Measurements from ENCODE around the gene MAN1C1. TPM values are rescaled to one million over a fixed set of nuclear protein-coding genes. Genes with fewer than 3 reads are reported as not detected.

MAN1C1 gene
- total RNA-seq, 1 experiment from 2014 or later, result 1.5 TPM

DNA sequence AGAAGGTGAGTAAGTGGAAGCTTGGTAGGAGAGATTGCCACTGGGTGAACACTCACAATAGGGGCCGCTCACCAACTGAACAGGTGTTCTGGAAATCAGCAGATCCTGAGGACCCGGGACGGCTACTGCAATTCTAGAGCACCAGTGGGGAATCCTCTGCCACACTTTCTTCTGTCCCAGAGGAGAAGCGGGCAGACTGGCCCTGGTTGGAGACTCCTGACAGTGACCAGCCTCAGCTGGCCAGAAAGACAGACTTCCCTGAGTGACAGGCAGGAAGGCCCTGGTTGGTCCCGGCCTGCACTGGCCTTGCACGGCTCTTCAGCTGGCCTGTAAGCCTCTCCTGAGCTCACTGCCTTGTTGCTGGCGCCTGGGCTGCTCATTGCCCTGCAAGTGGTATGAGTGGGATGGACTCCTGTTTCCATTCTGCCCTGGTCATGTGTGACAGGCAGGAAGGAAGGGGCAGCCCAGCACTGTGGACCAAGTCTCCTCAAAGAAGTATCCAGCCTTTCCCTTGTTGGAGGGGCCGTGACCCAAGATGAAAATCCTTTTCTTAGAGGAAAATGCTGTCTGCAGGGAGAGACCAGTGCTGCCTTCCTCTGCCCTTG is 34.5 kb downstream of the MAN1C1 start:
- Histone ChIP-seq H3K27me3 (ENCODE audit: control insufficient read depth, insufficient read depth, low read length) (no peaks in the 10 kb centered on the region; the same call in 1 of the 2 replicates), H3K4me1 (ENCODE audit: control insufficient read depth, insufficient read depth, low read length) (no peaks in the 10 kb centered on the region), H3K4me3 (ENCODE audit: low read depth in 2 of 2, low read length in 2 of 2) (no peak overlapping the region), H3K9me3 (ENCODE audit: control insufficient read depth, insufficient read depth, low read depth, low read length) (no peaks in the 10 kb centered on the region), H3K36me3 (ENCODE audit: control insufficient read depth, insufficient read depth, low read length) (no peaks in the 10 kb centered on the region), H3K27ac (ENCODE audit: low read length) (no peak overlapping the region)
- in situ Hi-C loops (cut with HindIII; ENCODE audit: low pct_unique_long_range_greater_than_20kb, low sequenced_read_pairs), result no loop called here
- no peak for DNase-seq (ENCODE audit: low read depth, low spot score)
- ATAC-seq, result no peak
- TF ChIP-seq, protein P1, sequence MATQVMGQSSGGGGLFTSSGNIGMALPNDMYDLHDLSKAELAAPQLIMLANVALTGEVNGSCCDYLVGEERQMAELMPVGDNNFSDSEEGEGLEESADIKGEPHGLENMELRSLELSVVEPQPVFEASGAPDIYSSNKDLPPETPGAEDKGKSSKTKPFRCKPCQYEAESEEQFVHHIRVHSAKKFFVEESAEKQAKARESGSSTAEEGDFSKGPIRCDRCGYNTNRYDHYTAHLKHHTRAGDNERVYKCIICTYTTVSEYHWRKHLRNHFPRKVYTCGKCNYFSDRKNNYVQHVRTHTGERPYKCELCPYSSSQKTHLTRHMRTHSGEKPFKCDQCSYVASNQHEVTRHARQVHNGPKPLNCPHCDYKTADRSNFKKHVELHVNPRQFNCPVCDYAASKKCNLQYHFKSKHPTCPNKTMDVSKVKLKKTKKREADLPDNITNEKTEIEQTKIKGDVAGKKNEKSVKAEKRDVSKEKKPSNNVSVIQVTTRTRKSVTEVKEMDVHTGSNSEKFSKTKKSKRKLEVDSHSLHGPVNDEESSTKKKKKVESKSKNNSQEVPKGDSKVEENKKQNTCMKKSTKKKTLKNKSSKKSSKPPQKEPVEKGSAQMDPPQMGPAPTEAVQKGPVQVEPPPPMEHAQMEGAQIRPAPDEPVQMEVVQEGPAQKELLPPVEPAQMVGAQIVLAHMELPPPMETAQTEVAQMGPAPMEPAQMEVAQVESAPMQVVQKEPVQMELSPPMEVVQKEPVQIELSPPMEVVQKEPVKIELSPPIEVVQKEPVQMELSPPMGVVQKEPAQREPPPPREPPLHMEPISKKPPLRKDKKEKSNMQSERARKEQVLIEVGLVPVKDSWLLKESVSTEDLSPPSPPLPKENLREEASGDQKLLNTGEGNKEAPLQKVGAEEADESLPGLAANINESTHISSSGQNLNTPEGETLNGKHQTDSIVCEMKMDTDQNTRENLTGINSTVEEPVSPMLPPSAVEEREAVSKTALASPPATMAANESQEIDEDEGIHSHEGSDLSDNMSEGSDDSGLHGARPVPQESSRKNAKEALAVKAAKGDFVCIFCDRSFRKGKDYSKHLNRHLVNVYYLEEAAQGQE (IDR thresholded peaks at IDR 0.05; ENCODE audit: insufficient read depth in 1 of 2, low read depth in 2 of 2, low read length in 1 of 2), result no peak
- TF ChIP-seq, protein P2, sequence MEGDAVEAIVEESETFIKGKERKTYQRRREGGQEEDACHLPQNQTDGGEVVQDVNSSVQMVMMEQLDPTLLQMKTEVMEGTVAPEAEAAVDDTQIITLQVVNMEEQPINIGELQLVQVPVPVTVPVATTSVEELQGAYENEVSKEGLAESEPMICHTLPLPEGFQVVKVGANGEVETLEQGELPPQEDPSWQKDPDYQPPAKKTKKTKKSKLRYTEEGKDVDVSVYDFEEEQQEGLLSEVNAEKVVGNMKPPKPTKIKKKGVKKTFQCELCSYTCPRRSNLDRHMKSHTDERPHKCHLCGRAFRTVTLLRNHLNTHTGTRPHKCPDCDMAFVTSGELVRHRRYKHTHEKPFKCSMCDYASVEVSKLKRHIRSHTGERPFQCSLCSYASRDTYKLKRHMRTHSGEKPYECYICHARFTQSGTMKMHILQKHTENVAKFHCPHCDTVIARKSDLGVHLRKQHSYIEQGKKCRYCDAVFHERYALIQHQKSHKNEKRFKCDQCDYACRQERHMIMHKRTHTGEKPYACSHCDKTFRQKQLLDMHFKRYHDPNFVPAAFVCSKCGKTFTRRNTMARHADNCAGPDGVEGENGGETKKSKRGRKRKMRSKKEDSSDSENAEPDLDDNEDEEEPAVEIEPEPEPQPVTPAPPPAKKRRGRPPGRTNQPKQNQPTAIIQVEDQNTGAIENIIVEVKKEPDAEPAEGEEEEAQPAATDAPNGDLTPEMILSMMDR (IDR thresholded peaks at IDR 0.05), result no peak
- TF ChIP-seq TCF7L2 (IDR thresholded peaks at IDR 0.05; ENCODE audit: low read depth, low read length), result no peak
- TF ChIP-seq SIN3A (IDR thresholded peaks at IDR 0.05; ENCODE audit: borderline replicate concordance, insufficient read depth, low read depth, low read length), result no peak
- no peak for TF ChIP-seq POLR2AphosphoS5 (IDR thresholded peaks at IDR 0.05; ENCODE audit: low read depth, low read length)
- ChIA-PET POLR2A (no interaction called here), CTCF (interaction anchor here (0.6 to 0.7 kb wide), 2 partner anchors 211 to 1260 kb away, joined by 3 read pairs; no protein-coding TSS in a partner anchor)
- intact Hi-C loops (cut with micrococcal nuclease; ENCODE audit: unreplicated experiment), result no loop called here
- no TSS peak for BruUV-seq (replicated peaks)

DNA sequence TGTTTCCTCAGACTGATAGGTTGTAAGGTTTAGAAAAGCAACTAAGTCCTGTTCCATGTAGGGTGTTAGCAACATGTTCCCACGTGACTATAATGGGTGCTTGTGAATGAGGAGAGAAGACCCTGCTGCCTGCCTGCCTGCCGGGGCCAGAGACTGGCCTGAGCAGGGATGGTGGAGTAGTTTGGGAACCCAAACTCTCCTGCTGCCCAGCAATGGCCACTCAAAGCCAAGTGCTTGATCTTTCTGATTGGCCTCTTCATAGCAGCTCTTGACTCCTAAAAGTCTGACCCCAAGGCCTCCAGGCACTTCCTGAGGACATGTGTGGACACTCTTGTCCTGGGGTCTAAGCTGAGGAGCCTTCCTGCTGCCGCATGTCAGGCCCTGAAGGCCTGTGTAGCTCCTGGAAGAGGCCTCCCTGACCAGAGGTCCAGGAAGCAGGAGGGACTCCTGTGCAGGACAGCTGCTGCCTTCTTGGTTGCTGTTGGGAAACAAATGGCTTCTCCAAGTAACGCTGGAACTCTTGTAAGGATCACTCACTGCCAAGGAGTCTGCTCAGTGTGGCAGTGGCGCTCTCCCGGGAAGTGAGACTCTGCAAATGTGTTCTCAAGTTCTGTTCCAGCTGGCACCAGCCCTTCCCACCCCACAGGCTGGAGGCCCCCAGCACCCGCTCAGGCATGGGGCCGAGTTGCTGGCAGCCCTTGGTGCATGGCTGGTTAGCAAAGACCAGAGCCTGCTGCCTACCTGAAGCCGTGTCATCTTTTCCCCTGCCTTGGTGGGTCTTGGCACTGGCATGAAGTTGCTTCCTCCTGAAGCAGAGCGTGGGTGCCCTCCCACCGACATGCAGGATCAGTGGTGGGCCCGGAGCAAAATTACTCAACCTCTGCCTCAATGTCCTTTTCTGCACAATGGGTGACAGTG is 35.5 kb downstream of the MAN1C1 start:
- no peaks in the 10 kb centered on the region for H3K4me1 ChIP-seq (ENCODE audit: control insufficient read depth, insufficient read depth, low read length)
- H3K36me3 ChIP-seq (ENCODE audit: control insufficient read depth, insufficient read depth, low read length), result no peaks in the 10 kb centered on the region
- ATAC-seq, result no peak
- TF ChIP-seq TCF7L2 (IDR thresholded peaks at IDR 0.05; ENCODE audit: low read depth, low read length), result no peak
- TF ChIP-seq, protein P1 (IDR thresholded peaks at IDR 0.05; ENCODE audit: insufficient read depth in 1 of 2, low read depth in 2 of 2, low read length in 1 of 2), result no peak
- no peak for TF ChIP-seq SIN3A (IDR thresholded peaks at IDR 0.05; ENCODE audit: borderline replicate concordance, insufficient read depth, low read depth, low read length)
- TF ChIP-seq, protein P2 (IDR thresholded peaks at IDR 0.05), result no peak
- no peak for TF ChIP-seq POLR2AphosphoS5 (IDR thresholded peaks at IDR 0.05; ENCODE audit: low read depth, low read length)
- ChIA-PET CTCF (no interaction called here), POLR2A (no interaction called here)
- in situ Hi-C loops (cut with HindIII; ENCODE audit: low pct_unique_long_range_greater_than_20kb, low sequenced_read_pairs) (no loop called here), intact Hi-C loops (cut with micrococcal nuclease; ENCODE audit: unreplicated experiment) (no loop called here)
- no peak for DNase-seq (ENCODE audit: low read depth, low spot score)
- H3K4me3 ChIP-seq (ENCODE audit: low read depth in 2 of 2, low read length in 2 of 2), result no peak overlapping the region
- H3K9me3 ChIP-seq (ENCODE audit: control insufficient read depth, insufficient read depth, low read depth, low read length), result no peaks in the 10 kb centered on the region
- H3K27ac ChIP-seq (ENCODE audit: low read length), result no peak overlapping the region
- no TSS peak for BruUV-seq (replicated peaks)
- H3K27me3 ChIP-seq (ENCODE audit: control insufficient read depth, insufficient read depth, low read length), result no peaks in the 10 kb centered on the region; the same call in 1 of the 2 replicates
